ENCODE measurements around the gene GAREM2. TPM values are rescaled to one million over a fixed set of nuclear protein-coding genes. Genes with fewer than 3 reads are reported as not detected.

The GAREM2 gene
- total and polyA plus RNA-seq, 12 donors, result 0.55 to 2.3 (median 1.1) TPM

DNA sequence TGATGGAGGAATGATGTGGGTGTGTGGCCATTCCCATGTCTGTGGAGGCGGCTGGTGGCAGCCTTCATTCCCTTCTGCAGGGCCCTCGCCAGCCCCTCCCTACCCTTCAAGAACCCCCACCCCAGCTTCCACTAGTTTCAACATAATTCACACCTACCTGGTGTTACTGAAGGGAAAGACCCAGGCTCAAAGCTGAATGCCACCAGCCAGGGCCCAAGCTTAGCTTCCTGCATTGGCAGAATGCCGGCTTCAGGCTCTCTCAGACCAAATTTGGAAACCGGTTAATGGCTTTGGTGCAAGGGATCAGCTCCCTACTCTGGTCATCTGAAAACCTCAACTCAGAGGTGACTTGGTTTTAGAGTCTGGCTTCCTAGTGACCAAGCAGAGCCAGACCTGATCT is 16.9 kb downstream of the GAREM2 start:
- ATAC-seq, result peak in 1 of 8 donors; percentile 7
- peak overlapping the region in 2 of 10 donors; percentile 15 to 23 for H3K27ac ChIP-seq
- intact Hi-C loops (cut with DNase I), result no loop called here

DNA sequence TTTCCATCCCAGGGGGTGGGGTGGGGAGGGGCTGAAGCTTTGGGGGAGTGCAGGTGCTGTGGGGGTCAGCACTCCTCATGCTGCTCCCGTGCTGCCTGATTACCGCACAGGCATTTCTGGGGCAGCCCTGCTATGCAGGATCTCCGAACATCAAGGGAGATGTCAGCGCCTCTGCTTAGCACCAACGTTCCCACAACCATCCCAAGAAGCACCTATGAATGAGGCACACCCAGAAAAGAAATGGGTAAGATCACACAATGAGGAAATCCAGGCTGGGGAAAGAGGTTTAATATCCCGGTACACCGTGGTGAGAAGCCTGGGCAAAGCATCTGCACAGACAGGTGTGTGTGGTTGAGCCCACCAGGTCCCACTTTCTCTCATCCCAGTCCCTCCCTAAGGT is 17.5 kb downstream of the GAREM2 start:
- peaks cover 0 to 11% (median 3%) of the 10 kb centered on the region in 9 donors for H3K4me1 ChIP-seq
- H3K27ac ChIP-seq, result peak overlapping the region in 1 of 10 donors; percentile 23
- DNase-seq (no peak), ATAC-seq (no peak)
- TF ChIP-seq, protein P1, sequence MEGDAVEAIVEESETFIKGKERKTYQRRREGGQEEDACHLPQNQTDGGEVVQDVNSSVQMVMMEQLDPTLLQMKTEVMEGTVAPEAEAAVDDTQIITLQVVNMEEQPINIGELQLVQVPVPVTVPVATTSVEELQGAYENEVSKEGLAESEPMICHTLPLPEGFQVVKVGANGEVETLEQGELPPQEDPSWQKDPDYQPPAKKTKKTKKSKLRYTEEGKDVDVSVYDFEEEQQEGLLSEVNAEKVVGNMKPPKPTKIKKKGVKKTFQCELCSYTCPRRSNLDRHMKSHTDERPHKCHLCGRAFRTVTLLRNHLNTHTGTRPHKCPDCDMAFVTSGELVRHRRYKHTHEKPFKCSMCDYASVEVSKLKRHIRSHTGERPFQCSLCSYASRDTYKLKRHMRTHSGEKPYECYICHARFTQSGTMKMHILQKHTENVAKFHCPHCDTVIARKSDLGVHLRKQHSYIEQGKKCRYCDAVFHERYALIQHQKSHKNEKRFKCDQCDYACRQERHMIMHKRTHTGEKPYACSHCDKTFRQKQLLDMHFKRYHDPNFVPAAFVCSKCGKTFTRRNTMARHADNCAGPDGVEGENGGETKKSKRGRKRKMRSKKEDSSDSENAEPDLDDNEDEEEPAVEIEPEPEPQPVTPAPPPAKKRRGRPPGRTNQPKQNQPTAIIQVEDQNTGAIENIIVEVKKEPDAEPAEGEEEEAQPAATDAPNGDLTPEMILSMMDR (IDR thresholded peaks at IDR 0.05), result no peak
- peaks cover 0 to 62% (median 40%) of the 10 kb centered on the region in 9 donors for H3K36me3 ChIP-seq
- H3K9me3 ChIP-seq, result no peaks in the 10 kb centered on the region
- H3K4me3 ChIP-seq, result no peak overlapping the region
- H3K27me3 ChIP-seq, result peaks cover 0 to 7% (median 0%) of the 10 kb centered on the region in 7 donors
- intact Hi-C loops (cut with DNase I), result no loop called here
- 69 to 77% methylated on average over 7 of the region's 7 CpGs for WGBS, 2 donors

More for the DNA sequence above, 16.9 kb downstream of the GAREM2 start:
- no peak for DNase-seq
- peaks cover 0 to 11% (median 0%) of the 10 kb centered on the region in 7 donors for H3K27me3 ChIP-seq
- TF ChIP-seq, protein P1 (IDR thresholded peaks at IDR 0.05), result no peak
- peaks cover 0 to 56% (median 35%) of the 10 kb centered on the region in 9 donors for H3K36me3 ChIP-seq
- H3K4me1 ChIP-seq, result peaks cover 0 to 14% (median 5%) of the 10 kb centered on the region in 9 donors
- H3K9me3 ChIP-seq, result no peaks in the 10 kb centered on the region
- H3K4me3 ChIP-seq, result no peak overlapping the region
- WGBS, 2 donors, result 88 to 89% methylated on average over 4 of the region's 4 CpGs

DNA sequence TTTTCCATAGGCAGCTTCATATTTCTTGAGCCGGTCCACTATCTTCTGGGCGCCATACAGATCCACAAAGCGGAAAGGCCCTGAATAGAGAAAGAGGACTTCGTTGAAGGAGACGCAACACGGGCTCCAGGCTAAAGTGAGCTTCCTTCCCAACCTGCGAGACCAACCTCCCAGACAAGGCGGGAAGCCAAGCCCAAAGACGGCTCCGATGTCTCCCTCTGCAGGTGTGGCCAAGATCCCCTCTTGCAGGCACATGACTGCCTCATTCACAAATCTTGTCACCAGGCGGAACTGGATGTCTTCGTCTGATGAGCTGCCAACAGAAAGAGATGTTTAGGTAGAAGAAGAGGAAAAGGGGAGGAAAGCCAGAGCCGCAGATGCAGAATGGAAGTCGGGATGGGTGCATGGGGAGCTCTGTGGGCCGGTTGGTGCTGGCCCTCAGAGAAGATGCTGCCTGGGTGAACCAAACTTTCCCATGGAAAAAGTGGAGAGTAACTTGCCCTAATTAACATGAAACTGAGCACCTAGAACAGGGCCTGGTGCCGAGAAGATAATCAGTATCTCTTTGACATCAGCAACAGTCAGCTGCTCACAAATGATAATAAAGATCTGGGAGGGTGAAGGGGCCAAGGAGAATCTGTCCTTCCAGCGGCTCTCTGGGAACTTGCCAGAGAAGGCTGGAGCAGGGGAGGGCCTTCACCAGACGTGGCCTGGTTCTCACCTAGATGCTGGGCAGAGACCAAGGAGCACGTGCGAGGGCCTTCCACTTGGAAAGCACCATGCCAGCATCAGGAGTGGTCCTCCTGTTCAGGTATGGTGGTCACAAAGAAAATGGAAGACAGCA is 18.6 kb downstream of the GAREM2 start:
- peaks cover 0 to 74% (median 44%) of the 10 kb centered on the region in 9 donors for H3K36me3 ChIP-seq
- H3K4me1 ChIP-seq, result peaks cover 0 to 6% (median 0%) of the 10 kb centered on the region in 9 donors
- no peak overlapping the region for H3K4me3 ChIP-seq
- TF ChIP-seq, protein P1 (IDR thresholded peaks at IDR 0.05), result no peak
- DNase-seq, result no peak
- H3K27ac ChIP-seq, result no peak overlapping the region
- no peaks in the 10 kb centered on the region for H3K27me3 ChIP-seq
- 73 to 79% methylated on average over 20 of the region's 20 CpGs for WGBS, 2 donors
- intact Hi-C loops (cut with DNase I), result no loop called here
- ATAC-seq, result peak in 1 of 8 donors; percentile 30
- H3K9me3 ChIP-seq, result no peaks in the 10 kb centered on the region

DNA sequence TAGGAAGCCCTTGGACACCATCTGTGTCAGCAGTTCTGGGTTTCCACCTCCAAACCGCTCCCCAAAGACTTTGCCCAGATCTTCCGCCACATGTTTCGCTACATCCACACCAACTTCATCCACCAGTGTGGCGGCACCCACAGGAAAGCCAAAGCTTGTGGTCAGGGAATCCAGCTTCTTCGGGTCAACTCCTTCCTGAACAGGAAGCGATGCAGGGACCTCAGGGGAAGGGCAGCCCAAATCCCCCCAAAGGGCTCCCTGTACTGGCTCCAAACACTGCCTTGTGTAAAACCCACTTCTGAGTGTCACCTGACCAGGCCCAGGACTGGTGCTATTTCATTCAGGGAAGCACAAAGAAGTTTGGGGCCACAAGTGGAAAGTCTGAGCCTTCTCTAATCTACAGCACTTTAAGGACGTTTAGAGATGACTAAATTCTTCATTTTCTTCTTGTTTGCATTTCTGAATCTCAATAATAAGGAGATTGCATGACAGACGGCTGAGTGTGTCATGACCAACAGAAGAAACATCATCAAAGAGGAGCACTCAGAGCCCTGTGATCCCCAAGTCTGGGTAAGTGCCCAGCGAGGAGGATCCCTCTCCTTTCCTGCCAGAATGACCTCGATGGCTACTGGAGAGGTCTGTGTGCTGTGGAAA is 20.8 kb downstream of the GAREM2 start:
- peaks cover 0 to 15% (median 4%) of the 10 kb centered on the region in 9 donors for H3K4me1 ChIP-seq
- no peak for DNase-seq
- WGBS, 2 donors, result 91 to 92% methylated on average over 10 of the region's 10 CpGs

More for the DNA sequence above, 20.8 kb downstream of the GAREM2 start:
- H3K36me3 ChIP-seq, result peaks cover 0 to 96% (median 65%) of the 10 kb centered on the region in 9 donors
- intact Hi-C loops (cut with DNase I), result no loop called here
- TF ChIP-seq, protein P1 (IDR thresholded peaks at IDR 0.05), result no peak
- H3K27ac ChIP-seq, result no peak overlapping the region
- no peaks in the 10 kb centered on the region for H3K27me3 ChIP-seq
- no peak overlapping the region for H3K4me3 ChIP-seq
- ATAC-seq, result no peak
- H3K9me3 ChIP-seq, result no peaks in the 10 kb centered on the region

All from heart right ventricle (tissue), 16 donors.